ENCODE measurements around the gene ETV6. TPM values are rescaled to one million over a fixed set of nuclear protein-coding genes. Genes with fewer than 3 reads are reported as not detected.

Gene ETV6
- total RNA-seq, 4 donors from 2014 or later: 17.7 to 27.1 (median 25.0) TPM

DNA sequence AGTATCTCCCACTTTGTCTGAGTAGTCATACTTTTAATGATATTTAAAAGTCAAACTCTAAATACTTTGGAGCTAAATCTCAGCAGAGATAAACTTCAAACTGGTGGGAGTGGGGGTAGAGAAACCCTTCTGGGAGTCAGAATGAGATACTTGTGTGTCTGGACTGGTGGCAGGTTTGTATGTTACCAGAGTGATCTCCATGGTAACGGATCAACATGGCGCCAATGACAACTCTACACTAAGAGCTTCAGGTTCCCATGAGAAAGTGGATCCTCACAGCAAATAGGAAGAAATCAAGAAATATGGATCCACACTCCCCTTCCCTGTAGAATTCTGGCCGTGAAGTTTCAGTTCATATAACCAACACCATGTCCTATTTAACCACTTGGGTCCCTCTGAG lies 121.9 kb downstream of the ETV6 start:
- no peak for DNase-seq (ENCODE audit: low spot score in 2 of 2)
- WGBS, 2 donors: 83 to 90% methylated on average over 3 of the region's 3 CpGs
- no peak overlapping the region for H3K4me3 ChIP-seq (ENCODE audit: low read depth, poor library complexity, severe bottlenecking)
- TF ChIP-seq CTCF (IDR thresholded peaks at IDR 0.05): no peak
- TF ChIP-seq POLR2A (IDR thresholded peaks at IDR 0.05): no peak
- intact Hi-C loops (cut with DNase I; ENCODE audit: low total_unique reads): no loop called here

GRCh38 chr12:11771895-11772502 lies 122.5 kb downstream of the ETV6 start:
- WGBS, 2 donors: 86% methylated on average over 3 of the region's 3 CpGs
- no peak for DNase-seq (ENCODE audit: low spot score in 2 of 2)
- no peak overlapping the region for H3K4me3 ChIP-seq (ENCODE audit: low read depth, poor library complexity, severe bottlenecking)
- TF ChIP-seq CTCF (IDR thresholded peaks at IDR 0.05): no peak
- TF ChIP-seq POLR2A (IDR thresholded peaks at IDR 0.05): no peak
- intact Hi-C loops (cut with DNase I; ENCODE audit: low total_unique reads): no loop called here

DNA sequence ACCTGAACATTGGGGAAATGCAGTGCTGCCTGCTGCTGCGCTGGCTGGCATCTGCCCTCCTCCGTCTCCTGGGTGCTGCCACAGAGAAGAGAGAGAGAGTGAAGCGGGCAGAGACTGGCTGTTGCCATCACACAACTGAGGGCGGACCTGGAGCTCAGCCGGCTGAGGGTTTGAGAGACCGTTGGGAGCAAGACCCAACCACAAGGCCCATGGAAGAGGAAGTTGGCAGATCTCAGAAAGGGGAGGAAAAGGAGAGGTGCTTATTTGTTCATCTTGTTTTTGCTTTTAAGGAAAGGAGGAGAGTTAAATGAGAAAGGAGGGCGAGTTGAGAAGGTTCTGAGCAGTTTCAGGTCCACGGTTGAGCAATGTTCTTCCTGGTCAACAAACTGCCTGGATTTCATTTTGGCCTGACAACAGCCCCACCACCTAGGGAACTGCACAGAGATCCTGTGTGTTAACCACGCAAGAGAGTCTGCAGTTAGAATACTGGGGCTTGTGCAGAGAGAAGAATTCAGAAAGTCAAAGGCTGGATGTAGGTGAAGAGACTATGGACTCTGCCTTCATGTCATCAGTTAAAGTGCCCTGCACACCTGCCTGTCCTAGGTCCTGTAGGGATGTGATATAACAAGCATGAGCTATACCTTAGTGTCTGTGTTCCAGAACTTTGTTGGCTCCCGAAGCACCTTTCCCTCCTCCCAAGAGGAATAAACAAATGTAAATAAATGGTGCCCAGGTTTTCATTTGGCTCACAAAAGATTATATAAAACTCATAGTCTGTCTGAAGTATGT lies 124.6 kb downstream of the ETV6 start:
- 81 to 87% methylated on average over 10 of the region's 10 CpGs for WGBS, 2 donors

GRCh38 chr12:11774821-11775220 lies 125.3 kb downstream of the ETV6 start:
- TF ChIP-seq CTCF (IDR thresholded peaks at IDR 0.05) (no peak), POLR2A (IDR thresholded peaks at IDR 0.05) (no peak)
- WGBS, 2 donors: 82% methylated on average over 6 of the region's 6 CpGs
- intact Hi-C loops (cut with DNase I; ENCODE audit: low total_unique reads): no loop called here
- no peak overlapping the region for H3K4me3 ChIP-seq (ENCODE audit: low read depth, poor library complexity, severe bottlenecking)
- no peak for DNase-seq (ENCODE audit: low spot score in 2 of 2)

More for the DNA sequence above, 124.6 kb downstream of the ETV6 start:
- TF ChIP-seq POLR2A (IDR thresholded peaks at IDR 0.05) (no peak), CTCF (IDR thresholded peaks at IDR 0.05) (no peak)
- intact Hi-C loops (cut with DNase I; ENCODE audit: low total_unique reads): no loop called here
- no peak overlapping the region for H3K4me3 ChIP-seq (ENCODE audit: low read depth, poor library complexity, severe bottlenecking)
- DNase-seq (ENCODE audit: low spot score in 2 of 2): no peak

GRCh38 chr12:11776316-11776715 lies 126.8 kb downstream of the ETV6 start:
- no peak for TF ChIP-seq POLR2A (IDR thresholded peaks at IDR 0.05)
- TF ChIP-seq CTCF (IDR thresholded peaks at IDR 0.05): no peak
- WGBS, 2 donors: 64% methylated on average over 3 of the region's 3 CpGs
- intact Hi-C loops (cut with DNase I; ENCODE audit: low total_unique reads): no loop called here
- no peak overlapping the region for H3K4me3 ChIP-seq (ENCODE audit: low read depth, poor library complexity, severe bottlenecking)
- DNase-seq (ENCODE audit: low spot score in 2 of 2): no peak

All from lower leg skin (tissue), 4 donors.